ENCODE data around the gene SMAD5. TPM values are rescaled to one million over a fixed set of nuclear protein-coding genes. Genes with fewer than 3 reads are reported as not detected.

SMAD5 gene
- total and polyA plus RNA-seq, 2 donors from 2014 or later, result 9.9 to 67.7 TPM

DNA sequence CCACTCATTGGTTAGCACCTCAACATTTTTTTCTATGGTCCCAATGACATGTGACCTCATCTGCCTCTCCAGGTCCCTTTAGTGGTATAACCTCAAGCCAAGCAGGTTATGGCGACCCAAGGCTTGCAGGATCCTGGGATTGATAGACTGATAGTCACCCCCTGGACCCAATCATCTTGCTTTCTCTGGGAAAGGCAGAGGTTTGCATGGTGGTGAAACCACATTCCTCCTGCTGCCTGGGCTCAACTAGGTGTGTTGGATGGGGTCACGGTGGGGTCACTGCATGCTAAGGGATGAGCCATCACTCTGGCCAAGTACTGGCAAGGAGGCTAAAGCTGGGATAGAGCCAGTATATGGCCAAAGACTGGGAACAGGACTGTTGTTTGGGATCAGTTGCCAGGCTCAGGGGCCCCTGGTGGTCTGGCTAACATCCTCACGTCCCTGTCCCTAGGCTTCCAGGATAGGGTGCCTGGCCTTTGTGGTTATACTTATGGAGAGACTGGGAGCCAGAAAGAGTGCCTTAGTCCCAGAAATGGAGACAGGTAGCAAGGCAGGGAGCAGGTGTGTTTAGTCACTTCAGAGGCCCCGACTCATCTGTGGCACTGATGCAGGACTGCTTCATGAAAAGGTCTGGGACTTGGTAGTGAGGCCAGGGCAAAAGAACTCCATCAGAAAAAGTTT is 65.0 kb downstream of the SMAD5 start:
- H3K4me3 ChIP-seq (ENCODE audit: low read length in 3 of 3), result no peak overlapping the region
- no peak for TF ChIP-seq CTCF (IDR thresholded peaks at IDR 0.05; ENCODE audit: borderline replicate concordance, extremely low read depth, insufficient read depth)
- DNase-seq (no peak), FAIRE-seq (no peak)
- no peak overlapping the region for H3K27ac ChIP-seq (ENCODE audit: low read depth in 2 of 2, low read length in 2 of 2)
- peaks cover 0 to 9% (median 8%) of the 10 kb centered on the region in 3 donors for H3K4me1 ChIP-seq (ENCODE audit: control insufficient read depth in 2 of 3, insufficient read depth in 2 of 3, low read depth in 1 of 3, low read length in 3 of 3)
- H3K9ac ChIP-seq (ENCODE audit: low read length in 3 of 3), result no peak overlapping the region
- H3K36me3 ChIP-seq (ENCODE audit: control insufficient read depth in 2 of 3, insufficient read depth in 3 of 3, low read length in 3 of 3), result no peaks in the 10 kb centered on the region
- intact Hi-C loops (cut with DNase I), result no loop called here
- H3K9me3 ChIP-seq (ENCODE audit: control insufficient read depth in 2 of 3, insufficient read depth in 1 of 3, low read length in 3 of 3), result no peaks in the 10 kb centered on the region
- peaks cover 6% of the 10 kb centered on the region for H3K27me3 ChIP-seq (ENCODE audit: control insufficient read depth, insufficient read depth, low read length)

GRCh38 chr5:136198453-136198852 is 65.8 kb downstream of the SMAD5 start:
- Histone ChIP-seq H3K9ac (ENCODE audit: low read length in 3 of 3) (no peak overlapping the region), H3K27me3 (ENCODE audit: control insufficient read depth, insufficient read depth, low read length) (peaks cover 6% of the 10 kb centered on the region), H3K9me3 (ENCODE audit: control insufficient read depth in 2 of 3, insufficient read depth in 1 of 3, low read length in 3 of 3) (no peaks in the 10 kb centered on the region), H3K36me3 (ENCODE audit: control insufficient read depth in 2 of 3, insufficient read depth in 3 of 3, low read length in 3 of 3) (no peaks in the 10 kb centered on the region), H3K4me3 (ENCODE audit: low read length in 3 of 3) (no peak overlapping the region), H3K27ac (ENCODE audit: low read depth in 2 of 2, low read length in 2 of 2) (no peak overlapping the region), H3K4me1 (ENCODE audit: control insufficient read depth in 2 of 3, insufficient read depth in 2 of 3, low read depth in 1 of 3, low read length in 3 of 3) (peaks cover 0 to 9% (median 8%) of the 10 kb centered on the region in 3 donors)
- DNase-seq (no peak), FAIRE-seq (no peak)
- intact Hi-C loops (cut with DNase I), result no loop called here
- TF ChIP-seq CTCF (IDR thresholded peaks at IDR 0.05; ENCODE audit: borderline replicate concordance, extremely low read depth, insufficient read depth), result no peak

- H3K9ac ChIP-seq (ENCODE audit: low read length in 3 of 3), result no peak overlapping the region
- no peaks in the 10 kb centered on the region for H3K36me3 ChIP-seq (ENCODE audit: control insufficient read depth in 2 of 3, insufficient read depth in 3 of 3, low read length in 3 of 3)
- H3K27me3 ChIP-seq (ENCODE audit: control insufficient read depth, insufficient read depth, low read length), result no peaks in the 10 kb centered on the region
- no peaks in the 10 kb centered on the region for H3K9me3 ChIP-seq (ENCODE audit: control insufficient read depth in 2 of 3, insufficient read depth in 1 of 3, low read length in 3 of 3)
- no peak overlapping the region for H3K4me3 ChIP-seq (ENCODE audit: low read length in 3 of 3)
- peaks cover 0 to 9% (median 8%) of the 10 kb centered on the region in 3 donors for H3K4me1 ChIP-seq (ENCODE audit: control insufficient read depth in 2 of 3, insufficient read depth in 2 of 3, low read depth in 1 of 3, low read length in 3 of 3)
- intact Hi-C loops (cut with DNase I), result no loop called here
- no peak for DNase-seq
- no peak for FAIRE-seq
- no peak for TF ChIP-seq CTCF (IDR thresholded peaks at IDR 0.05; ENCODE audit: borderline replicate concordance, extremely low read depth, insufficient read depth)
- no peak overlapping the region for H3K27ac ChIP-seq (ENCODE audit: low read depth in 2 of 2, low read length in 2 of 2)
Measured at GRCh38 chr5:136199408-136199807, 66.8 kb downstream of the SMAD5 start.
